Anterior cingulate cortex (tissue), 58 donors: Measurements from ENCODE around the gene LAMA4.

Experiments used
- DNase-seq, 58 donors: peaks; one replicate each; lab custom pipeline; 2025; lab: John Stamatoyannopoulos, UW

The LAMA4 gene

DNA sequence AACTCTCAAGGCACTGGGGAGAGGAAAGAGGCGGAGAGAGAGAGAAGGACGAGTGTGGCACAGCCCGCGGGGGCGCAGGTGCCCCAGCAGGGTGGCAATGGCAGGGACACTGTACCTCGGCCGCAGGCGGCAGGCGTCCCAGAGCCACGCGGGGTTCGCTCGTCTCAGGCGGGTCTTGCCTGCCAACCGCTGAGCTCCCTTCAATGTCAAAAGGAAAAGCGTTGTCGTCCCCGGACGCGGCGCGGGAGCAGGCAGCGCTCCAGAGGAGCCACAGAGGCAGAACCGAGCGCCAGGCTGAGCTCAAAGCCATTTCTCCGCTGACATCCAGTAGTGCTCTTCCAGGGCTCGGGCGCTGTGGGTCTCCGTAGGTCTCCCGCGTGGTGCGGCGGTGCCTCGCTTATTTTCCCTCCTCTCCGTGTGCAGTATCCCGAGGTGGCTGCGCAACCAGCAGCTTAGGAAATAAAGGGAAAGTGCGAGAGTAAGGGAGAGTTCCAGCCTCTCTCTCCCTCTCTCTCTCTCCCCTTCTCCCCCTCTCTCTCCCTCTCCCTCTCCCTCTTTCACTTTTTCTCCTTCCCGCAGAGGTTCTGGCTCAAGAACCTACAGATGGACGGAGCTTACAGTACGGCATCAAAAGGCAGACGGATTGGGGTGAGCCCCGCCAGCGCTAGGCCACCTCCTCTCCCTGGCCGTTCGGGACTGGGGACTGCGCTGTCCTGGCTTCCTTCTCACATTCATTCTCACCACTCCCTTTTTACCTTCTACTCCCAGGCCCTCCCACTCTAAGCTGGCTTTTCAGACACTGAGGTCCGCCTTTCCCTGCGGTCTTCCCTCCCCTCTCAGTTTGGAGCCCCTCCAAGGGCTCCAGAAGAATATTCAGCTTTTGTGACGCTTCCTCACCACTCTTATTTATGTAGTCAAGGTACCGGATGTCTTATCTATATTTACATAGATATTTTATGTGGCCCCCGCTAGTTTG, at the start of gene LAMA4:
Gene LAMA4, minus strand, starts transcription at position 727 of the 976 bp plus-strand sequence. Its CDS starts 417 bp downstream, at position 310.
- DNase-seq = peak in 39 of 58 donors; percentile 5 to 50 (median 27)

- DNase-seq = no peak
Observed at GRCh38 chr6:112302142-112302705, 47.9 kb upstream of the LAMA4 start.

- no peak for DNase-seq
Observed at GRCh38 chr6:112300896-112301295, 46.5 kb upstream of the LAMA4 start.

GRCh38 chr6:112298816-112299281, 44.5 kb upstream of the LAMA4 start:
- no peak for DNase-seq

- peak in 1 of 58 donors; percentile 3 for DNase-seq
Observed at GRCh38 chr6:112298021-112298745, 43.8 kb upstream of the LAMA4 start.

DNA sequence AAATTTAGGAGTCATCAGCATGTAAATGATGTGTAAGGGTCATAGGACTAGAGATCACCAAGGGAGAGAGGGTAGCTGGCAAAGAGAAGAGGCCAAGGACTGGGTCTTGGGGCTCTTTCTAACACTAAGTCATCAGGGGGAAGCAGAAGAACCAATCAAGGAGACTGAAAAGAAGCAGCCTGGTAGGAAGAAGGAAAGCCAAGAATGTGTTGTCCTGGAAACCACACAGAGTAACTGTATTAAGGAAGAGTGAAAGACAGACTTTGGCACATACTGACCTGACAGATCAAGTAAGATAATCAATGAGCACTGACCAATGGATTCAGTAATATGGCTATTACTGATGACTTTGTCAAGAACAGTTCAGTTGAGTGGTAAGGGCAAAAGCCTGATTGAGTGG, 42.3 kb upstream of the LAMA4 start:
- no peak for DNase-seq

DNA sequence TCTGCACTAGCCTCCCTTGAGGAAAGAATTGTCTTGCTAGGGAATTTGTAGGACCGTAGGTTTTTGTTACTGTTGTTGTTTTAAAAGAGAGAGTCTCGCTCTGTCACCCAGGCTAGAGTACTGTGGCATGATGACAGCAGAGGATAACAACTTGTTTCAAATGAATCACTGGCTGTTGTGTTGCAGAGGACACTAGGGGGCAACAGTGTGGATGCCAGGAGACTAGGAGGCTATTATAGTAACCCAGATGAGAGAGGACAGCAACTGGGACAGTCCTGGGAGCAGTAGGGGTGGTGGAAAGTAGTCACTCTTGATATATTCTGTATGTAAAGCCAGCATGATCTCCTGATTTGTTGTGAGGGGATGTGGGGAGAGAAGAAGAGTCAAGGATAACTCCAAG, 41.8 kb upstream of the LAMA4 start:
- DNase-seq = no peak

GRCh38 chr6:112291161-112291762, 36.9 kb upstream of the LAMA4 start:
- no peak for DNase-seq

- peak in 15 of 58 donors; percentile 1 to 49 (median 15) for DNase-seq
Observed at GRCh38 chr6:112289038-112289566, 34.7 kb upstream of the LAMA4 start.

DNA sequence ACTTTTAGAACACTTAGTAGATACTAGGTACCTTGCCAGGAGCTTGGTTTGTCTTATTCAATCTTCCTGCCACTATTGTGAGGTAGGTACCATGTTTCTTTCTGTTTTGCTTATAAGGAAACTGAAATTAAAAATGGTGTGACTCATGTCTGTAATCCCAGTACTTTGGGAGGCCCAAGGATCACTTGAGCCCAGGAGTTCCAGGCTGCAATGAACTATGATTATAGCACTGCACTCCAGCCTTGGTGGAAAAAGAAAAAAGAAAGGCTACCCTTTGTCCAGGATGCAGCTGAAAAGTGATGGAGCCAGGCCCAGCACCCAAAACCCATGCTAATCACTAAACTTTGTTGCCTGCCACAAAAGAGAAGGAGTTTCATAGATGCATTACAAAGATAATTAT, 34.1 kb upstream of the LAMA4 start:
- no peak for DNase-seq

- DNase-seq = no peak
Observed at GRCh38 chr6:112287577-112288225, 33.3 kb upstream of the LAMA4 start.

- DNase-seq = no peak
Observed at GRCh38 chr6:112286500-112287144, 32.3 kb upstream of the LAMA4 start.

- no peak for DNase-seq
Observed at GRCh38 chr6:112286010-112286409, 31.6 kb upstream of the LAMA4 start.

DNA sequence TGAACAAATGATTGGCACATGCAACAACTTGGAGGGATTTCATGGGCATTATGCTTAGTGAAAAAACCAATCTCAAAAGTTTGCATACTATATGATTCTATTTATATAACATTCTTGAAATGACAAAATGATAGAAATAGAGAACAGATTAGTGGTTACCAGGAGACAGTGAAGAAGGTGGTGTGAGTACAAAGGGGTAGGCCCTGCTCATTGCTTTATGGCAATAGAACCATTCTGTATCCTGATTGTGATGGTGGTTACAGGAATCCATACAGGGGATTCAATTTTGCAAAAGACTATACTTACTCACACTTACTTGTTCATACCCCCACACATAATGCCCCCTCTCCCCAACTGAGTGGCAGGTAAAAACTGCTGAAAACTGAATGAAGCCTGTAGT, 30.2 kb upstream of the LAMA4 start:
- DNase-seq = no peak

DNA sequence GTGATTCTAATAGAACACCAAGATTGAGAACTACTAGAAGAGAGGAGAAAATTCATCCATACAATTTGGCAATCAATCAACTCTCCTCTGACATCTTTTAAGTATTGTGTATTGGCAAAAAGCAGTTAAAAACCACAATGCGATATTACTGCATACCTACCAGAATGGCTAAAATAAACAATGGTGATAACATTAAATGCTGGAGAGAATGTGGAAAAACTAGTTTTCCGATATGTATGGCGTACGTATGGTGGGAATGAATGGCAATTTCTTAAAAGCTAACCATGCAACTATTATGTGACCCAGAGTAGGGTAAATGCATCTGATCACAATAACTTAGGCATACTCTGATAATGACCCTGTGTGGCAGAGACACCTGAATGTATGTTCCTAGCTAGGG, 29.3 kb upstream of the LAMA4 start:
- DNase-seq = no peak

DNA sequence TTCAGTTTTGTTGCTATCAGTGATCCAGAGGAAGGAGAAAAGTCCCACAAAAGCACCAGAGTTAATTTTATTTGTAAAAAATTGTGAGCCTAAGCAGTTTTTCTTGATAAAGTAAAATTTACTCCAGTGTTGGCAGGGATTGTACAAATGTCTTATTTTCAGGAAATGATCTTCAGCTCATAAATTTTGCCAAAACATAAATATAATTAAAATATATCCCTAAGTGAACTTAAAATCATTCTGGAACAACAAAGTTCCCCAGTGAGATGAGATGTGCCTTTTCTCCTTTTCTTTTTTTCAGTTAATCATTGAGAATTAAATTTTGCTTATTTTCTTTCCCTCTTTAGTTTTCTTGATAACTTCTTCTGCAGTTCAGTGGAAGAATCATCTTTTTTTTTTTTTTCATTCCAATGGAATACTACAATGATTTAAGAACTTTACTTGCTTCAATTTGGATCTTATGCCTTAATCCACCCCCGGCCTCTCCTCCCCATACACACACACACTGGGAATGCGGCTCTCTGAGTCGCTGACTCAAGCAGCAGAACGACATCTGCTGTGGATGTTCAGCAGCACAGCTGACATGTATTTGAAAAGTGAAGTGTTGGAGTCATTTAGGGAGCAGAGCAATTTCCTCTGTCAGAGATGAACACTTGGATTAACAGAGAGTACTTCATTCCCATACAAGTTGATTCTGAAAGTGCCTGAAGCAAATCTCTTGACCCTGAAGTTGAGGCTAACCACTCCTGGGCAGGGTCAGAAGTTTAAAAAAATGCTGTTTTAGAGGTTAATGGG, 27.7 kb upstream of the LAMA4 start:
- peak in 35 of 58 donors; percentile 4 to 70 (median 36) for DNase-seq

DNA sequence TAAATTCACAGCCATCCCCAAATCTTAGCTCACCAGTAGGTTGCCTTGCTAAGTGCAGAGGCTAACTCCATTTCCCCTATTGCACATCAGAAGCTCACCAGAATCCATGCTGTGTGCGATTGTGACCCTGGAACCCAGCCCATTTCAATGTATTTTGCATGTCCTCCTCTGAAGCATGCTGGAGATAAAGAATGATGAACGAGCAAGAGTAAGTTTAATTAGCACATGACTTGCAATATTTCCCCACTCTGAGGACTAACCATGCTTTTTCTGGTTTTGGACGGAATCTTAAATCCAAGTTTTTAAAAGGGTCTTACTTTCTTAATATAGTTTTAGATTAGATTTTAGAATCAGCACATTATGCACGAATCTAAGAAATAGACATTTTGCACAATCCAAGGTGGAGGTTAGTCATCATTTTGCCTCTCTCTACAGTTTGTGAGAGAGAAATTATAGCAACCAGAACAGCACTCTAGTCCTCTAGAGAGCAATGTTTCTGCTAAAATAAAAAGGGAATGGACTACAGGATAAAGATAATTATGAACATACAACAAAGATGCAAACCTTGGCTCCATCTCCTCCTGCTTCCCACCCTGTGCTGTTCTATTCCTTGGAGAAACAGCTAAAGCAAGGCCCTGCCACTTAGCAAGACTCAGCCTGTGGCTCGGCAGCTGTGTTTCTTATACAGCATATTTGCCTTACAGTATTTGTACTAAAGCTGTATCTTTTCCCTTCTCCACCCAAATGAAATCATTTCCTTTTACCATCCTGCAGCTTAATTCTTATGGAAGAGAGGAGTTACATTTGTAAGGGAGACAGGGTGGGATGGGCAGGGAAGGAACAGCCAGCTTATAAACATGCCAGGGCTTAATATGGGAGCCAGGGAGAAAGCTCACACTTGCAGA, 24.9 kb upstream of the LAMA4 start:
- DNase-seq = peak in 15 of 58 donors; percentile 2 to 48 (median 26)
